Activated T-helper 2 cell treated with anti-CD3 and anti-CD28 coated beads, Interferon-gamma antibody, Interleukin-2, Interleukin-4, amounts not matched to agents 10 μg/mL and 5 μg/mL and 100 μg/mL, durations not matched to agents 14 hours and 24 hours and 36 hours (primary cell): Measurements from ENCODE around the gene SHFL. TPM values are rescaled to one million over a fixed set of nuclear protein-coding genes. Genes with fewer than 3 reads are reported as not detected.

Source experiments
- DNase-seq: peaks from one replicate; pipeline ENCODE4 v3.0.0; 2021; ENCODE audit warnings: low spot score
- H3K27ac Mint-ChIP-seq: one replicate; pipeline ENCODE4 v1.8.0; 2021; ENCODE audit warnings: mixed read lengths
- H3K27me3 Mint-ChIP-seq: one replicate; pipeline ENCODE4 v1.8.0; 2021; ENCODE audit warnings: low read depth, mixed read lengths
- H3K36me3 Mint-ChIP-seq: one replicate; pipeline ENCODE4 v1.8.0; 2021; ENCODE audit warnings: low read depth, mixed read lengths
- H3K4me1 Mint-ChIP-seq: one replicate; pipeline ENCODE4 v1.8.0; 2021; ENCODE audit warnings: low read depth, mixed read lengths
- H3K4me3 Mint-ChIP-seq: one replicate; pipeline ENCODE4 v1.8.0; 2021; ENCODE audit warnings: low read depth, mild to moderate bottlenecking, moderate library complexity, mixed read lengths
- H3K9me3 Mint-ChIP-seq: one replicate; pipeline ENCODE4 v1.8.0; 2021; ENCODE audit warnings: mixed read lengths
- intact Hi-C: fragments of 100-400 bp; cut with micrococcal nuclease; formaldehyde crosslinking; loops from one replicate; pipeline ENCODE4 v1.15.1; 2023
- total RNA-seq: library from RNA; stranded (reverse); gene quantifications from 2 replicates; pipeline ENCODE4 v1.2.3, GENCODE V29; 2022

The SHFL gene
- total RNA-seq, 1 donor from 2014 or later, result 56.1 TPM

DNA sequence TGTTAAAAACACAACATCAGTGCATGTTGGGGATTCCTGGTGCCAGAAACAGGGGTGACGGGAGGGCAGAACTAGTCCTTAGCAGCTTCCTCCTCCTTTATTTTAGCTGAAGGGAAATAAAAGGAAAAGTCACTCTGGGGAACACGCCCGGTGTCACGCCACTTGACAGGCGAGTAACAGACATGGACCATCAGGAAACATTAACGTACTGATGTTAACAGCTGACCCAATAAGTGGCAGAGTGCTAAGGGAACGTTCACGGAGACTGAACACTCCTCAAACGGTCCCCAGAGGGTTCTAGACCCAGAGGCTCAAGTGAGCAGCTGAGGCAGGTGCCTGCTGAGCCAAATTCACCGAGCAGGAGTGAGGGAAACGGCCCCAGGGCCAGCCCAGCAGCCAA, 47.5 kb downstream of the SHFL start:
- Mint-ChIP-seq H3K4me1 (no peaks in the 10 kb centered on the region), H3K36me3 (peaks cover 40% of the 10 kb centered on the region), H3K27ac (no peak overlapping the region)

GRCh38 chr19:10134040-10134439, 47.9 kb downstream of the SHFL start:
- Mint-ChIP-seq H3K9me3 (no peaks in the 10 kb centered on the region), H3K4me3 (no peak overlapping the region), H3K36me3 (peaks cover 43% of the 10 kb centered on the region), H3K27me3 (no peaks in the 10 kb centered on the region), H3K4me1 (no peaks in the 10 kb centered on the region), H3K27ac (no peak overlapping the region)
- no peak for DNase-seq
- intact Hi-C loops, result no loop called here

More for the DNA sequence above, 47.5 kb downstream of the SHFL start:
- intact Hi-C loops, result no loop called here
- no peak overlapping the region for H3K4me3 Mint-ChIP-seq
- no peaks in the 10 kb centered on the region for H3K27me3 Mint-ChIP-seq
- DNase-seq, result no peak
- no peaks in the 10 kb centered on the region for H3K9me3 Mint-ChIP-seq

- Mint-ChIP-seq H3K27ac (no peak overlapping the region), H3K9me3 (no peaks in the 10 kb centered on the region), H3K4me1 (no peaks in the 10 kb centered on the region), H3K36me3 (peaks cover 52% of the 10 kb centered on the region), H3K27me3 (no peaks in the 10 kb centered on the region), H3K4me3 (no peak overlapping the region)
- no peak for DNase-seq
- intact Hi-C loops, result no loop called here
These were observed 49.6 kb downstream of the SHFL start for GRCh38 chr19:10135551-10136334.

DNA sequence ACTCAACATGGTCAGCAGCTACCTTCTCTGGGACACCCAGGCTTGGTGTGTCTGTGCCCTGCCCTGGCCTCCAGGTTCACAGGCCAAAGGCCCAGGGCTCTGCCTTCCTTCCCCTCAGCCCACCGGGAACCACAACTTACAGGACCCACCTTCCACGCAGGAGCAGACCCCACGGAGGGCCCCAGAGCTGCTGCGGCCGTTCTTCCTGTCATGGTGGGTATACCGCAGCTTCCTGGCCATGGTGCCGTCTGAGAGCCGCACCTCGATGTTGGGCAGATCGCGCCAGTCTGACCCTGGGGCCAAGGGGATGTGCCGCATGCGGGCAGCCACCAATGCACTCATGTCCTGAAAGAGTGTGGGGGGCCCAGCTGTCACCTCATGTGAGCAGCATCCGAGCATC, 50.8 kb downstream of the SHFL start:
- no peak overlapping the region for H3K4me3 Mint-ChIP-seq
- no peaks in the 10 kb centered on the region for H3K27me3 Mint-ChIP-seq
- no peak overlapping the region for H3K27ac Mint-ChIP-seq
- intact Hi-C loops, result no loop called here
- no peaks in the 10 kb centered on the region for H3K9me3 Mint-ChIP-seq
- H3K4me1 Mint-ChIP-seq, result no peaks in the 10 kb centered on the region
- no peak for DNase-seq
- H3K36me3 Mint-ChIP-seq, result peaks cover 60% of the 10 kb centered on the region

GRCh38 chr19:10137751-10138682, 51.9 kb downstream of the SHFL start:
- H3K27me3 Mint-ChIP-seq, result no peaks in the 10 kb centered on the region

GRCh38 chr19:10138879-10139795, 53.0 kb downstream of the SHFL start:
- Mint-ChIP-seq H3K36me3 (peaks cover 69% of the 10 kb centered on the region), H3K9me3 (no peaks in the 10 kb centered on the region), H3K27me3 (no peaks in the 10 kb centered on the region), H3K4me3 (no peak overlapping the region), H3K4me1 (peaks cover 10% of the 10 kb centered on the region), H3K27ac (no peak overlapping the region)
- DNase-seq, result no peak
- intact Hi-C loops, result no loop called here

More at GRCh38 chr19:10137751-10138682, 51.9 kb downstream of the SHFL start:
- intact Hi-C loops, result no loop called here
- Mint-ChIP-seq H3K36me3 (peaks cover 66% of the 10 kb centered on the region), H3K27ac (no peak overlapping the region), H3K4me1 (peaks cover 4% of the 10 kb centered on the region), H3K4me3 (no peak overlapping the region), H3K9me3 (no peaks in the 10 kb centered on the region)
- DNase-seq, result no peak

DNA sequence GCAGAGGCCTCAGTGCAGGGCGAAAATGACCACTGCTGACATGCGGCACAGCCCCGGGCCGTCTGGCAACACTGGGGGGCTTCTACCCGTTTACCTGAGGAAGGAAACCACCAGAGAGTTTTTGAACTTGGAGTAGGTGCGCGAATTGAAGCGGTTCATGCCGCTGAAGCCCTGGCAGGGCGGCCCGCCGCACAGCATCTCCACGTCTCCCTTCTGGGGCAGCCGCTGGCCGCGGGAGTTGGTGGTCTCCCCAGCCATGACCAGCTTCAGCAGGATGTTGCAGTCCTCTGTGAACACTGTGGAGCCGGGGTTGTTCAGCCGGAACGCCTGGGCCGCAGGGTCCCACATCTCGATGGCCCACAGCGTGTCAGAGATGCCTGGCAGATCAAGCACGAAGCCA, 53.8 kb downstream of the SHFL start:
- no peaks in the 10 kb centered on the region for H3K27me3 Mint-ChIP-seq
- no peaks in the 10 kb centered on the region for H3K9me3 Mint-ChIP-seq
- H3K4me1 Mint-ChIP-seq, result peaks cover 11% of the 10 kb centered on the region
- intact Hi-C loops, result no loop called here
- no peak overlapping the region for H3K4me3 Mint-ChIP-seq
- H3K27ac Mint-ChIP-seq, result no peak overlapping the region
- no peak for DNase-seq
- peaks cover 72% of the 10 kb centered on the region for H3K36me3 Mint-ChIP-seq

- H3K36me3 Mint-ChIP-seq, result peaks cover 84% of the 10 kb centered on the region
- H3K27ac Mint-ChIP-seq, result no peak overlapping the region
- peaks cover 13% of the 10 kb centered on the region for H3K4me1 Mint-ChIP-seq
- H3K4me3 Mint-ChIP-seq, result no peak overlapping the region
- intact Hi-C loops, result no loop called here
- no peak for DNase-seq
- H3K9me3 Mint-ChIP-seq, result no peaks in the 10 kb centered on the region
- no peaks in the 10 kb centered on the region for H3K27me3 Mint-ChIP-seq
These were observed 55.4 kb downstream of the SHFL start for GRCh38 chr19:10141479-10141878.

- no peak for DNase-seq
- intact Hi-C loops, result no loop called here
- H3K4me3 Mint-ChIP-seq, result no peak overlapping the region
- H3K27ac Mint-ChIP-seq, result no peak overlapping the region
- H3K36me3 Mint-ChIP-seq, result peaks cover 85% of the 10 kb centered on the region
- peaks cover 13% of the 10 kb centered on the region for H3K4me1 Mint-ChIP-seq
- H3K27me3 Mint-ChIP-seq, result no peaks in the 10 kb centered on the region
- H3K9me3 Mint-ChIP-seq, result no peaks in the 10 kb centered on the region
These were observed 55.9 kb downstream of the SHFL start for GRCh38 chr19:10141973-10142372.

Other genes with a start within 250 kb of the SHFL start
- 0.85 and 0.89 TPM in 2 replicates for gene OLFM2, start 149.8 kb upstream of the SHFL start, total RNA-seq
- 0.80 and 0.87 TPM in 2 replicates for gene COL5A3, start 75.8 kb upstream of the SHFL start, total RNA-seq
- gene RDH8, start 72.8 kb upstream of the SHFL start, total RNA-seq, result not detected in 2 replicates
- 7.7 and 8.0 TPM in 2 replicates for gene ANGPTL6, start 16.4 kb downstream of the SHFL start, total RNA-seq
- gene PPAN, start 20.0 kb downstream of the SHFL start, total RNA-seq, result 160 and 162 TPM in 2 replicates
- 41.8 and 46.5 TPM in 2 replicates for gene P2RY11, start 25.4 kb downstream of the SHFL start, total RNA-seq
- 303 and 306 TPM in 2 replicates for gene EIF3G, start 33.6 kb downstream of the SHFL start, total RNA-seq
- gene DNMT1, start 108.6 kb downstream of the SHFL start, total RNA-seq, result 367 and 370 TPM in 2 replicates
- 10.1 and 10.8 TPM in 2 replicates for gene S1PR2, start 145.0 kb downstream of the SHFL start, total RNA-seq
- gene MRPL4, start 165.9 kb downstream of the SHFL start, total RNA-seq, result 133 and 135 TPM in 2 replicates
- gene ICAM1, start 184.8 kb downstream of the SHFL start, total RNA-seq, result 75.3 and 75.7 TPM in 2 replicates
- 1.4 and 1.6 TPM in 2 replicates for gene ICAM4, start 200.6 kb downstream of the SHFL start, total RNA-seq
- 2.6 and 3.5 TPM in 2 replicates for gene ICAM5, start 203.6 kb downstream of the SHFL start, total RNA-seq
- gene ZGLP1, start 223.5 kb downstream of the SHFL start, total RNA-seq, result 3.2 and 3.5 TPM in 2 replicates
- 16.8 and 18.0 TPM in 2 replicates for gene FDX2, start 229.7 kb downstream of the SHFL start, total RNA-seq
- gene RAVER1, start 247.2 kb downstream of the SHFL start, total RNA-seq, result 90.3 and 91.1 TPM in 2 replicates